HG03378 (cell line): ENCODE measurements around the gene TMEM156.

Experiments used
- ATAC-seq: cut with Tn5 transposase; IDR thresholded peaks from one replicate; pipeline ENCODE4 v1.9.1; 2021; ENCODE audit warnings: mild to moderate bottlenecking, moderate library complexity; ENCODE audit not compliant: unreplicated experiment

Gene TMEM156

GRCh38 chr4:38928568-38928967 is 103.6 kb downstream of the TMEM156 start:
- no peak for ATAC-seq

GRCh38 chr4:38926896-38927295 is 105.3 kb downstream of the TMEM156 start:
- ATAC-seq = no peak

- ATAC-seq = no peak
Observed at GRCh38 chr4:38925492-38926413, 106.5 kb downstream of the TMEM156 start.

GRCh38 chr4:38924353-38924752 is 107.9 kb downstream of the TMEM156 start:
- no peak for ATAC-seq

GRCh38 chr4:38923746-38924145 is 108.5 kb downstream of the TMEM156 start:
- no peak for ATAC-seq

GRCh38 chr4:38921151-38921550 is 111.1 kb downstream of the TMEM156 start:
- ATAC-seq = no peak

- no peak for ATAC-seq
Observed at GRCh38 chr4:38920677-38921076, 111.5 kb downstream of the TMEM156 start.

GRCh38 chr4:38920186-38920585 is 112.0 kb downstream of the TMEM156 start:
- ATAC-seq = no peak

GRCh38 chr4:38919494-38919893 is 112.7 kb downstream of the TMEM156 start:
- ATAC-seq = no peak

GRCh38 chr4:38917481-38918025 is 114.7 kb downstream of the TMEM156 start:
- no peak for ATAC-seq
